NCI-H460 (cell line): ENCODE measurements around the gene GABARAPL1. TPM values are rescaled to one million over a fixed set of nuclear protein-coding genes. Genes with fewer than 3 reads are reported as not detected.

Source experiments
- total RNA-seq: library from RNA; depleted of rRNA; stranded (reverse); fragments of >200 nt; shearing (Covaris generic); gene quantifications from 2 replicates; pipeline ENCODE4 v1.2.3, GENCODE V29; 2014; rRNA removed

Gene GABARAPL1
- total RNA-seq, 1 experiment from 2014 or later: 42.7 TPM

Other genes with a start within 250 kb of the GABARAPL1 start
- gene CLEC12A, start 241.5 kb upstream of the GABARAPL1 start, total RNA-seq: not detected in 2 replicates
- not detected in 2 replicates for gene CLEC1B, start 213.8 kb upstream of the GABARAPL1 start, total RNA-seq
- gene CLEC12B, start 202.2 kb upstream of the GABARAPL1 start, total RNA-seq: not detected in 2 replicates
- gene CLEC9A, start 182.2 kb upstream of the GABARAPL1 start, total RNA-seq: not detected in 2 replicates
- not detected in 2 replicates for gene CLEC1A, start 113.9 kb upstream of the GABARAPL1 start, total RNA-seq
- not detected in 2 replicates for gene CLEC7A, start 82.7 kb upstream of the GABARAPL1 start, total RNA-seq
- not detected in 2 replicates for gene OLR1, start 40.7 kb upstream of the GABARAPL1 start, total RNA-seq
- gene TMEM52B, start 33.8 kb upstream of the GABARAPL1 start, total RNA-seq: not detected in 2 replicates
- not detected in 2 replicates for gene KLRD1, start 95.0 kb downstream of the GABARAPL1 start, total RNA-seq
- gene KLRK1, start 177.2 kb downstream of the GABARAPL1 start, total RNA-seq: not detected in 2 replicates
- gene KLRC4, start 196.9 kb downstream of the GABARAPL1 start, total RNA-seq: not detected in 2 replicates
- 0.46 TPM in 1 of 2 replicates, not detected in the other for gene KLRC3, start 207.7 kb downstream of the GABARAPL1 start, total RNA-seq
- gene KLRC2, start 223.1 kb downstream of the GABARAPL1 start, total RNA-seq: 0.22 TPM in 1 of 2 replicates, not detected in the other
- 0.25 TPM in 1 of 2 replicates, not detected in the other for gene KLRC1, start 240.5 kb downstream of the GABARAPL1 start, total RNA-seq